Measurements from ENCODE around the gene NHERF1. TPM values are rescaled to one million over a fixed set of nuclear protein-coding genes. Genes with fewer than 3 reads are reported as not detected.

The NHERF1 gene
- total RNA-seq, 1 experiment from 2014 or later = 83.6 TPM

DNA sequence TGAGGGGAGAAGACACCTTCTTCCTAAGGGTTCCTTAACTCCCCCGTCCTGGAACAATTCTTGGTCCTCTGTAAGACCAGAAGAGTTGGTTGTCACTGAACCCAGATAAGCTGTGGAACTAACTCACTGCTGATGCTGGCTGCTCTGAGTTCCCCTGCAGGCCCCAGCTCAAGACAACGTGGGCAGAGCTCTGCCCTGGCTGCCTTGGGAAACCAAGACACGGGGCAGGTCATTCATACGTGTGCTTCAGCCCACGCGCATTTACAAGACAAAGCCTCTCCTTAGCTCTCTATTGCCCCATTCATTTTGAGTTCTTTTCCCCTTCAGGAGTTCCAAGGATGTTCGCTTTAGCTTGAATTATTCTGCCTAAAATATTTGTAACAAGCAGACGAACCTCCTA, 31.1 kb downstream of the NHERF1 start:
- no TSS peak for BruUV-seq (replicated peaks)
- CTCF ChIA-PET = no interaction called here

DNA sequence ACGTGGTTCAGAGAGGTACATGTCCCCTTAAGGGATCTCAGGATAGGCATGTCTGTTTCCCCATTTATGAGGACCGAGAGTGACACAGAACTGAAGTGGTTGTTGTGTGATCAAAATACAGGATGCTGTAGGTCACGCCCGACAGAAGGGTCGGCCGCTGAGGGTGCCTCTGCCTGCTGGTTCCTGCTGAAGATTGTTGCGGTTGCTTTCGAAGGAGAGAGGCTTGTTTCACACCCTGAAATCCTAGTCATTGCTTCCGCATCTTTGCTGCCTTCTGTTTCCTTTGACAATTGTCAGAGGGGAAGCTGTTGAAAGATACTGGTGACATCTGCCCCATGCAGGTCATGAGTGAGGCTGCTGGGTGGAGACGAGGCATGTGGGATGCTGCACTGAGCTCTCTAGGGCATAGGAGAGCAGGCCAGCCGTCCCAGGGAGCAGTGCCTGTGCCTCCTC, 31.5 kb downstream of the NHERF1 start:
- POLR2A ChIA-PET (ENCODE audit: unreplicated experiment) = no interaction called here
- no peaks in the 10 kb centered on the region for H3K36me3 ChIP-seq (ENCODE audit: low read depth)
- no peaks in the 10 kb centered on the region for H4K20me1 ChIP-seq (ENCODE audit: insufficient read depth)
- H3K4me2 ChIP-seq = no peak overlapping the region
- H3K27me3 ChIP-seq (ENCODE audit: insufficient read depth, low read depth) = no peaks in the 10 kb centered on the region
- H3K27ac ChIP-seq = no peak overlapping the region
- no peak overlapping the region for H2AFZ ChIP-seq
- TF ChIP-seq EZH2 (IDR thresholded peaks at IDR 0.05; ENCODE audit: low read depth) = no peak
- TF ChIP-seq, protein P1, sequence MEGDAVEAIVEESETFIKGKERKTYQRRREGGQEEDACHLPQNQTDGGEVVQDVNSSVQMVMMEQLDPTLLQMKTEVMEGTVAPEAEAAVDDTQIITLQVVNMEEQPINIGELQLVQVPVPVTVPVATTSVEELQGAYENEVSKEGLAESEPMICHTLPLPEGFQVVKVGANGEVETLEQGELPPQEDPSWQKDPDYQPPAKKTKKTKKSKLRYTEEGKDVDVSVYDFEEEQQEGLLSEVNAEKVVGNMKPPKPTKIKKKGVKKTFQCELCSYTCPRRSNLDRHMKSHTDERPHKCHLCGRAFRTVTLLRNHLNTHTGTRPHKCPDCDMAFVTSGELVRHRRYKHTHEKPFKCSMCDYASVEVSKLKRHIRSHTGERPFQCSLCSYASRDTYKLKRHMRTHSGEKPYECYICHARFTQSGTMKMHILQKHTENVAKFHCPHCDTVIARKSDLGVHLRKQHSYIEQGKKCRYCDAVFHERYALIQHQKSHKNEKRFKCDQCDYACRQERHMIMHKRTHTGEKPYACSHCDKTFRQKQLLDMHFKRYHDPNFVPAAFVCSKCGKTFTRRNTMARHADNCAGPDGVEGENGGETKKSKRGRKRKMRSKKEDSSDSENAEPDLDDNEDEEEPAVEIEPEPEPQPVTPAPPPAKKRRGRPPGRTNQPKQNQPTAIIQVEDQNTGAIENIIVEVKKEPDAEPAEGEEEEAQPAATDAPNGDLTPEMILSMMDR (conservative IDR thresholded peaks at IDR 0.05) = no peak
- H3K79me2 ChIP-seq (ENCODE audit: low read depth) = peaks cover 21% of the 10 kb centered on the region
- H3K9me2 ChIP-seq (ENCODE audit: insufficient read depth) = no peaks in the 10 kb centered on the region
- CTCF ChIA-PET = no interaction called here
- no peak for DNase-seq
- H3K4me1 ChIP-seq (replicated peaks; ENCODE audit: insufficient read depth) = peaks cover 13% of the 10 kb centered on the region
- no TSS peak for BruUV-seq (replicated peaks)
- no peak overlapping the region for H3K4me3 ChIP-seq
- intact Hi-C loops (cut with micrococcal nuclease; ENCODE audit: unreplicated experiment) = loop anchor here (5.0 to 10.0 kb wide), 2 partner anchors 38 to 175 kb away; no protein-coding TSS in a partner anchor
- no peaks in the 10 kb centered on the region for H3K9me3 ChIP-seq (ENCODE audit: insufficient read depth, low read depth)
- H3F3A ChIP-seq (ENCODE audit: insufficient read depth, low read depth) = no peaks in the 10 kb centered on the region

More for the DNA sequence above, 31.1 kb downstream of the NHERF1 start:
- no peak for DNase-seq
- no peaks in the 10 kb centered on the region for H4K20me1 ChIP-seq (ENCODE audit: insufficient read depth)
- no peak for TF ChIP-seq EZH2 (IDR thresholded peaks at IDR 0.05; ENCODE audit: low read depth)
- H3K36me3 ChIP-seq (ENCODE audit: low read depth) = no peaks in the 10 kb centered on the region
- H3K9me2 ChIP-seq (ENCODE audit: insufficient read depth) = no peaks in the 10 kb centered on the region
- no peaks in the 10 kb centered on the region for H3K27me3 ChIP-seq (ENCODE audit: insufficient read depth, low read depth)
- no peak overlapping the region for H3K4me3 ChIP-seq
- no peaks in the 10 kb centered on the region for H3F3A ChIP-seq (ENCODE audit: insufficient read depth, low read depth)
- H3K79me2 ChIP-seq (ENCODE audit: low read depth) = peaks cover 24% of the 10 kb centered on the region
- POLR2A ChIA-PET (ENCODE audit: unreplicated experiment) = no interaction called here
- no peak overlapping the region for H3K27ac ChIP-seq
- no peak overlapping the region for H3K4me2 ChIP-seq
- H2AFZ ChIP-seq = no peak overlapping the region
- no peaks in the 10 kb centered on the region for H3K9me3 ChIP-seq (ENCODE audit: insufficient read depth, low read depth)
- H3K4me1 ChIP-seq (replicated peaks; ENCODE audit: insufficient read depth) = peaks cover 16% of the 10 kb centered on the region
- intact Hi-C loops (cut with micrococcal nuclease; ENCODE audit: unreplicated experiment) = loop anchor here (10.0 kb wide), 1 partner anchor 175 kb away; no protein-coding TSS in a partner anchor

DNA sequence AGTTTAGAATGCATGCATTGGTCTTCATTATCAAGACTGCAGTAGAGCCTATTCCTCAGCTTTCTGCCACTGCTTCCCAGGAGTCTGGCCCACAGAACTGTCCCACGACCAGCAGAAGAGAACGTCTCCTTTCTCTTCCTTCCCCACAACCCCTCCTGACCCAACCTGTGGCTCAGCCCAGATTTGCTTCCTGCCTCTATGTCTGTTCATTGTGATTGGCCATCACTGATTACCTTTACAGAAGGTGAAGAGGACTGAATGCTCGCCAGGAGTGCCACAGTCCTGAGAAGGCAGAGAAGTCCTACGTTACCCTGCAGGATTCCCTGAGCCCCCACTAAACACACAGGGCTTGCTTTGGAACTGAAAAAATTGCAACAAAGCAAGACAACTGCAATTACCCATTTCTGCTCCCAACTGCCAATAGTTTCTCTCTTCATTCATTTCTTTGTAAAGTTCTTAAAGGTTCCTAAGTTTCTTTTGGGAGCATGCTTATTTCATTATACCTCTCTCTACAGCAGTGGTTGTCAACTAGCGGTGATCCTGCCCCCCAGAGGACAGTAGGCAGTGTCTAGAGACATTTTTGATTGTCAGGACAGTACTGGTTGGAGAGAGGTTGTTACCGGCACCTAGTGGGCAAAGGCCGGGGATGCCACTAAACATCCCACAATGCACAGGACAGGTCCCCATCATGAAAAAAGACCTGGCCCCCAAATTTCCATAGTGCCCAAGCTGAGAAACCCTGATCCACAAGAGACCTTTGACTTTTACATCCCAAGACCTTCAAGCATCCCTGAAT, 32.2 kb downstream of the NHERF1 start:
- Histone ChIP-seq H3K9me2 (ENCODE audit: insufficient read depth) (no peaks in the 10 kb centered on the region), H3F3A (ENCODE audit: insufficient read depth, low read depth) (no peaks in the 10 kb centered on the region), H3K79me2 (ENCODE audit: low read depth) (peaks cover 14% of the 10 kb centered on the region), H3K9me3 (ENCODE audit: insufficient read depth, low read depth) (no peaks in the 10 kb centered on the region), H3K4me2 (no peak overlapping the region), H2AFZ (no peak overlapping the region), H3K27me3 (ENCODE audit: insufficient read depth, low read depth) (no peaks in the 10 kb centered on the region), H3K36me3 (ENCODE audit: low read depth) (no peaks in the 10 kb centered on the region), H3K4me1 (replicated peaks; ENCODE audit: insufficient read depth) (peaks cover 8% of the 10 kb centered on the region; the same call in 1 of the 2 replicates), H3K4me3 (no peak overlapping the region), H4K20me1 (ENCODE audit: insufficient read depth) (no peaks in the 10 kb centered on the region), H3K27ac (no peak overlapping the region)
- POLR2A ChIA-PET (ENCODE audit: unreplicated experiment) = no interaction called here
- intact Hi-C loops (cut with micrococcal nuclease; ENCODE audit: unreplicated experiment) = loop anchor here (5.0 kb wide), 1 partner anchor 38 kb away; no protein-coding TSS in a partner anchor
- CTCF ChIA-PET = no interaction called here
- BruUV-seq (replicated peaks) = no TSS peak
- peak; percentile 19 to 34 for DNase-seq
- TF ChIP-seq EZH2 (IDR thresholded peaks at IDR 0.05; ENCODE audit: low read depth) = no peak
- TF ChIP-seq, protein P1 (conservative IDR thresholded peaks at IDR 0.05) = peak; percentile 38; the same call in 1 of the 2 replicates
